Amygdala (tissue), 56 donors: ENCODE data around the gene KCNG2.

Experiments
- DNase-seq, 56 donors: peaks; one replicate each; lab custom pipeline; 2025; lab: John Stamatoyannopoulos, UW

Gene KCNG2

GRCh38 chr18:79917169-79917852 lies 119.6 kb downstream of the KCNG2 start:
- no peak for DNase-seq

- DNase-seq, result no peak
Measured at GRCh38 chr18:79917853-79918614, 120.3 kb downstream of the KCNG2 start.

DNA sequence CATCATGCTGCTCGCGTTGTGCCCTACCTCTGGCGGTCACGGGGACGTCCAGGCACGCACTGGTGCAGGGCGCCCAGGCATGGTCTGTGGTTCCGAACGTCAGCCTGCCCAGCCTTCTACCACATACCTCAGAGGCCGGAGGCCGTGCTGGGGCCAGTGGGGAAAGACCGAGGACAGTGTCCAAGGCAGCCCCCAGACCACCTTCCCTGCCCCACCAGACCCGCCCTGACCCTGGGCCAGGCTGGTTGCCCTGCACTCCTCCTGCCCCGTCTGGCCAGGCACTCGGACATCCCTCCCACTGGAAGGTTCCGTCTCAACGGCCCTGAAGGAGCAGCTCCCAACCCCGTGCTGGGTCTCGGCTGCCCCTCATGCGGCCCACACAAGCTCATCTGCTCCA lies 120.9 kb downstream of the KCNG2 start:
- DNase-seq, result no peak

DNA sequence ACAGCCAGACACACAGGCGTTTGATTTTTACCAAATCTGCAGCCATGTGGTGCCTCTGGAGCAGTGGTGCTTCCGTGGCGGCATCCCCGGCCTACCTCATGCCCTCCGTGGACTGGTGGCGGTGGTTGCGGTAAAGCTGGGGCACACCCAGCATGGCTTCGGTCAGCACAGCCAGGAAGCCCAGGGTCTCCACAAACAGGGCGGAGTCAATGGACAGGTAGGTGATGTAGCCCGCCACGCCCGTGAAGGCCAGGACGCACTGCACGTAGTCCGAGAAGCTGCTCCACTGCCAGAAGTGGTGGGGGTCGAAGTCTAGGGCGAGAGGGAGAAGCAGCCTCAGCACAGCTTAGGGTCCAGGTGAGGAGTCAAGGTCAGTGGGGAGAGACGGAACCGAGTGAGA lies 121.4 kb downstream of the KCNG2 start:
- no peak for DNase-seq

- no peak for DNase-seq
Measured at GRCh38 chr18:79921984-79922965, 124.5 kb downstream of the KCNG2 start.

GRCh38 chr18:79922971-79923411 lies 125.3 kb downstream of the KCNG2 start:
- DNase-seq, result no peak

- DNase-seq, result no peak
Measured at GRCh38 chr18:79923896-79924585, 126.3 kb downstream of the KCNG2 start.

- peak in 23 of 56 donors; percentile 17 to 77 (median 48) for DNase-seq
Measured at GRCh38 chr18:79924814-79925731, 127.3 kb downstream of the KCNG2 start.

GRCh38 chr18:79926306-79926705 lies 128.6 kb downstream of the KCNG2 start:
- DNase-seq, result no peak

GRCh38 chr18:79926715-79927606 lies 129.2 kb downstream of the KCNG2 start:
- no peak for DNase-seq

DNA sequence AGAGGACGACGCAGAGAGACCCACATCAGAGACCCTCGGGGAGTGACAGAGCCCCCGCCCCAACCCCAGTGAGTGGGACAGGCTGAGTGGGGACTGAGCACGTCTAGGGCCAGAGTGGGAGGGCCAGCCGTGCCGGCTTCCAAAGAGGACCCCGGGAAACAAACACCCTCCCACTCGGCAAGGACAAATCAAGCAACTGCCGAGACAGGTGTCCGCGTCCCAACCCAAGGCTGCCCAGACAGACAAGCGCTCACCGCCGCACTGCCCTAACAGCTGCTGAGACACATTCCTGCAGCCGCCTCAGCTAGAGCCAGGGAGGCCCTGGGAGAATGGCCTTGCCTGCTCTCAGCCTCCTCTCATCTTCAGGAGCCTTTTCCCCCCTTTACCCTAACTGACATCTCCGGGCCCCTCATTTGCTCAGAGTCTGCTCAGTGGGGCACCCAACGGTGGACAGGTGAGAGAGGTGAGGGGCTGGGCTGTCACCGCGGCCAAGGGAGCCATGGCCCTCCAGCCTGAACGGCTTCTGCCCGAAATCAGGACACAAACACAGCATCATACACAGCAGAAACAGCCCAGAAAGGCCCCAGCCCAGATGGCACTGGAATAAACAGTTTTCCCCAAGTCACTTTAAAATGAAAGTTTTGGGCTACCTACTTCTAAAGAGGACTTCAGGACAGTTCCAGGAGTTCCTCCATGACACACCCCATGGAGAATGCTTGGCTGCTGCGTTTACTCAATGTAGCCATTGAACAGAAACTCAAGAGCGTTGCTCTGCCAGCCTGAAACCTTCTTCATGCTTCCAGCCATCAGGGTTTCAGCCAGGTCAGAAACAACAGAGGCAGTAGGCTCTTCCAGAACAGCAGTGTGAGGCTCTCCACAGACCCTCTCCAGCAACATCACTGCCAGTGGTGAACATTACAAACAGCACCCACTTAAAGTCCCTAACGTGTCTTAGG lies 130.1 kb downstream of the KCNG2 start:
- no peak for DNase-seq

DNA sequence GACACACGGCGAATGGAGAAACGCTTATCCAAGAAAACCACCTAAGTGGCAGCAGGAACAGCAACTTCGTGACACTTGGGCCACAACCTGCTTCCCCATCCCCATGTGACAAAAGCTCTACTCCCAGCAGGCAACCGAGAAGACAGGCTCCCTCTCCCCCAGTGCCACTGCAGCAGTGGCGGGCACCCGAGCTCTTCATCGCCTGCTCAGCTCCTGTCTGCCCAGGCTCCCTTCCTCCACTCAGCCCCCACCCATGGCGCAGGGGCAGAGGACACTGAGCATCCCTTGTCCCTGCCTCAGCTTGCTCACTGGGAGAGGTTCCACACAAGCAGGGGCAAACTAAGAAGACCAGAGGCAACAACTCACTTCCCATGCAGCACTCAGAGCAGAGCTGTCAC lies 130.8 kb downstream of the KCNG2 start:
- no peak for DNase-seq

DNA sequence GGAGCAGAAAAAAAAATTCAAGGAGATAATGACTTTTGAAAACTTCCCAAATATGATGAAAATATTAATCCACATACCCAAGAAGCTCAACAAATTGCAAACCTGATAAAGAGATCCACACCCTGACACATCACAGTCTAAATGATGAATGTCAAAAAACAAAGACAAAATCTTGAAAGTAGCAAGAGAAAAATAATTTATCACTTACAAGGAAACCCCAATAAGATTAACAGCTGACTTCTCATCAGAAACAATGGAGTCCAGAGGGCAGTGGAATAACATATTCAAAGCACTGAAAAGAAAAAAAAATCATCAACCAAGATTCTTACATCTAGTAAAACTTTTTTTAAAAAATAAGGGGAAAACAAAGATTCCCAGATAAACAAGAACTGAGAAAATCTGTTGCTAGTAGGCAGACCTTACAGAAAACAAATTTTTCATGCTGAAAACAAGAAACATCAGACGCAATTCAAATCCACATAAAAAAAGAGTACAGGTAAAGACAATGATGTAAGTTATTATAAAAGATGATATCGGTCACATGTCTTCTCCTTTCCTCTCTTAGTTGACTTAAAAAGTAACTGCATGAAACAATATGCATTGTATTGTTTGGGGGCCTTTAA lies 132.4 kb downstream of the KCNG2 start:
- no peak for DNase-seq

GRCh38 chr18:79931475-79931874 lies 133.7 kb downstream of the KCNG2 start:
- DNase-seq, result no peak

- DNase-seq, result no peak
Measured at GRCh38 chr18:79932907-79933306, 135.2 kb downstream of the KCNG2 start.

DNA sequence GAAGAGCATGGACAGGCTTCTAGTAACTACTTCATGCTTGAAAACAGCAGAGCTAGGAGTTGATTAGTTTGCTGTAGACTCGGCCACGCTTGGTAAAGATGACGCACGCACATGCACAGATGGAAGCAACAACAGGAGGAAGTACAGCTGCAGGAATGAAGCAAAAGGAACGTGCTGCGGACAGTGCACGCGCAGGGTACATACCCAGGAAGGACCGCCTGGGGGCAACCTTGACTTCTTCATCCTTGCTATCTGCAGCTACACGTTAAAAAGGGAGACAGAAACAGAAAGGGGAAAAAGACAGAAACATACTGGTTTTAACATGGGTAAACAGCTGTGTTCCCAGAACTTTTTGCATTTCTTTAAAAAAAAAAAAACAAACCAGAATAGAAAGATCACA lies 136.0 kb downstream of the KCNG2 start:
- DNase-seq, result no peak
